PC-9 (cell line): ENCODE data around the gene UAP1L1.

Experiments used
- EZH2 ChIP-seq: fragments of 200-600 bp; sonication (generic); IDR thresholded peaks from 2 replicates; pipeline ENCODE4 v1.8.0; 2017; ENCODE audit warnings: antibody characterized with exemption, low read depth
- TF ChIP-seq, protein P1 (sequence below): fragments of 200-600 bp; sonication (generic); conservative IDR thresholded peaks from 2 replicates; pipeline ENCODE4 v1.6.1; 2017; ENCODE audit warnings: mixed run types, antibody characterized with exemption, mild to moderate bottlenecking, moderate library complexity

- TF ChIP-seq, protein P1, sequence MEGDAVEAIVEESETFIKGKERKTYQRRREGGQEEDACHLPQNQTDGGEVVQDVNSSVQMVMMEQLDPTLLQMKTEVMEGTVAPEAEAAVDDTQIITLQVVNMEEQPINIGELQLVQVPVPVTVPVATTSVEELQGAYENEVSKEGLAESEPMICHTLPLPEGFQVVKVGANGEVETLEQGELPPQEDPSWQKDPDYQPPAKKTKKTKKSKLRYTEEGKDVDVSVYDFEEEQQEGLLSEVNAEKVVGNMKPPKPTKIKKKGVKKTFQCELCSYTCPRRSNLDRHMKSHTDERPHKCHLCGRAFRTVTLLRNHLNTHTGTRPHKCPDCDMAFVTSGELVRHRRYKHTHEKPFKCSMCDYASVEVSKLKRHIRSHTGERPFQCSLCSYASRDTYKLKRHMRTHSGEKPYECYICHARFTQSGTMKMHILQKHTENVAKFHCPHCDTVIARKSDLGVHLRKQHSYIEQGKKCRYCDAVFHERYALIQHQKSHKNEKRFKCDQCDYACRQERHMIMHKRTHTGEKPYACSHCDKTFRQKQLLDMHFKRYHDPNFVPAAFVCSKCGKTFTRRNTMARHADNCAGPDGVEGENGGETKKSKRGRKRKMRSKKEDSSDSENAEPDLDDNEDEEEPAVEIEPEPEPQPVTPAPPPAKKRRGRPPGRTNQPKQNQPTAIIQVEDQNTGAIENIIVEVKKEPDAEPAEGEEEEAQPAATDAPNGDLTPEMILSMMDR: no peak
- no peak for TF ChIP-seq EZH2
Measured at GRCh38 chr9:137068539-137069507, 8.5 kb upstream of the UAP1L1 start.
